ENCODE data around the gene GXYLT2.

GXYLT2 gene

GRCh38 chr3:72932416-72932815 is 44.6 kb downstream of the GXYLT2 start:
- DNase-seq (ENCODE audit: low read depth) = no peak

- peak; percentile 95 for DNase-seq (ENCODE audit: low read depth)
Observed at GRCh38 chr3:72938471-72939265, 50.8 kb downstream of the GXYLT2 start.

- no peak for DNase-seq (ENCODE audit: low read depth)
Observed at GRCh38 chr3:72941245-72941644, 53.4 kb downstream of the GXYLT2 start.

- no peak for DNase-seq (ENCODE audit: low read depth)
Observed at GRCh38 chr3:72942427-72942826, 54.6 kb downstream of the GXYLT2 start.

- DNase-seq (ENCODE audit: low read depth) = no peak
Observed at GRCh38 chr3:72944696-72945095, 56.9 kb downstream of the GXYLT2 start.

- no peak for DNase-seq (ENCODE audit: low read depth)
Observed at GRCh38 chr3:72947715-72948490, 60.1 kb downstream of the GXYLT2 start.

- no peak for DNase-seq (ENCODE audit: low read depth)
Observed at GRCh38 chr3:72949016-72949415, 61.2 kb downstream of the GXYLT2 start.

- no peak for DNase-seq (ENCODE audit: low read depth)
Observed at GRCh38 chr3:72950372-72950771, 62.5 kb downstream of the GXYLT2 start.

GRCh38 chr3:72950801-72951200 is 63.0 kb downstream of the GXYLT2 start:
- no peak for DNase-seq (ENCODE audit: low read depth)

GRCh38 chr3:72951259-72951722 is 63.4 kb downstream of the GXYLT2 start:
- no peak for DNase-seq (ENCODE audit: low read depth)

GRCh38 chr3:72953325-72953956 is 65.6 kb downstream of the GXYLT2 start:
- no peak for DNase-seq (ENCODE audit: low read depth)

- no peak for DNase-seq (ENCODE audit: low read depth)
Observed at GRCh38 chr3:72957297-72957696, 69.5 kb downstream of the GXYLT2 start.

GRCh38 chr3:72959336-72959735 is 71.5 kb downstream of the GXYLT2 start:
- no peak for DNase-seq (ENCODE audit: low read depth)

GRCh38 chr3:72960812-72961518 is 73.1 kb downstream of the GXYLT2 start:
- peak; percentile 43 for DNase-seq (ENCODE audit: low read depth)

- no peak for DNase-seq (ENCODE audit: low read depth)
Observed at GRCh38 chr3:72961752-72962151, 73.9 kb downstream of the GXYLT2 start.

- DNase-seq (ENCODE audit: low read depth) = no peak
Observed at GRCh38 chr3:72962317-72962716, 74.5 kb downstream of the GXYLT2 start.

- DNase-seq (ENCODE audit: low read depth) = no peak
Observed at GRCh38 chr3:72964633-72965032, 76.8 kb downstream of the GXYLT2 start.

GRCh38 chr3:72968266-72968664 is 80.4 kb downstream of the GXYLT2 start:
- no peak for DNase-seq (ENCODE audit: low read depth)

- DNase-seq (ENCODE audit: low read depth) = no peak
Observed at GRCh38 chr3:72969766-72970165, 81.9 kb downstream of the GXYLT2 start.

- no peak for DNase-seq (ENCODE audit: low read depth)
Observed at GRCh38 chr3:72970942-72971341, 83.1 kb downstream of the GXYLT2 start.

- no peak for DNase-seq (ENCODE audit: low read depth)
Observed at GRCh38 chr3:72972706-72973030, 84.8 kb downstream of the GXYLT2 start.

- no peak for DNase-seq (ENCODE audit: low read depth)
Observed at GRCh38 chr3:72973031-72973723, 85.3 kb downstream of the GXYLT2 start.
